NCI-H2196 treated with DMSO at 0.1 percent for 48 hours (cell line): ENCODE data around the gene CECR2.
"Not testable (repeated sequence)": the region's sequence is repeated elsewhere in the genome, so short reads cannot be mapped to it uniquely, and the experiment has no call there.

Experiments
- DNase-seq: peaks from one replicate; lab custom pipeline; 2025; ENCODE audit not compliant: unreplicated experiment; lab: John Stamatoyannopoulos, UW

CECR2 gene

GRCh38 chr22:17401728-17402127 is 32.5 kb downstream of the CECR2 start:
- no peak for DNase-seq

GRCh38 chr22:17402293-17402692 is 33.0 kb downstream of the CECR2 start:
- DNase-seq = no peak

- no peak for DNase-seq
Measured at GRCh38 chr22:17403906-17404305, 34.6 kb downstream of the CECR2 start.

- DNase-seq = no peak
Measured at GRCh38 chr22:17407643-17408042, 38.4 kb downstream of the CECR2 start.

DNA sequence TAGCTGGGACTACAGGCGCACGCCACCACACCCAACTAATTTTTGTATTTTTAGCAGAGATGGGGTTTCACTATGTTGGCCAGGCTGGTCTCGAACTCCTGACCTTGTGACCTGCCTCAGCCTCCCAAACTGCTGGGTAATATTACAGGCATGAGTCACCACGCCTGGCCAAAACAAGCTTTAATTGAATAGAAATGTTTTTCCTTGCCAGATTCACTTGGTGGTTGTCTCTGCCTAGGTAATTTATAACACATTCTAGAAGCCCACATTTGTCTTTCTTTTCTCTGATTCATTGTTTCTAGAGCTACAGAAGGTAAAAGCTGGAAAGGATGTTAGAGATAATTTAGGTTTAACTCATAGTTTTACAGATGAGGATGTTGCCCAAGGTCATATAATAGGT is 41.3 kb downstream of the CECR2 start:
- DNase-seq = no peak

GRCh38 chr22:17411213-17411612 is 42.0 kb downstream of the CECR2 start:
- no peak for DNase-seq

- peak; percentile 12 for DNase-seq
Measured at GRCh38 chr22:17412232-17412631, 43.0 kb downstream of the CECR2 start.

GRCh38 chr22:17418890-17419324 is 49.6 kb downstream of the CECR2 start:
- no peak for DNase-seq

GRCh38 chr22:17419348-17419747 is 50.1 kb downstream of the CECR2 start:
- no peak for DNase-seq

DNA sequence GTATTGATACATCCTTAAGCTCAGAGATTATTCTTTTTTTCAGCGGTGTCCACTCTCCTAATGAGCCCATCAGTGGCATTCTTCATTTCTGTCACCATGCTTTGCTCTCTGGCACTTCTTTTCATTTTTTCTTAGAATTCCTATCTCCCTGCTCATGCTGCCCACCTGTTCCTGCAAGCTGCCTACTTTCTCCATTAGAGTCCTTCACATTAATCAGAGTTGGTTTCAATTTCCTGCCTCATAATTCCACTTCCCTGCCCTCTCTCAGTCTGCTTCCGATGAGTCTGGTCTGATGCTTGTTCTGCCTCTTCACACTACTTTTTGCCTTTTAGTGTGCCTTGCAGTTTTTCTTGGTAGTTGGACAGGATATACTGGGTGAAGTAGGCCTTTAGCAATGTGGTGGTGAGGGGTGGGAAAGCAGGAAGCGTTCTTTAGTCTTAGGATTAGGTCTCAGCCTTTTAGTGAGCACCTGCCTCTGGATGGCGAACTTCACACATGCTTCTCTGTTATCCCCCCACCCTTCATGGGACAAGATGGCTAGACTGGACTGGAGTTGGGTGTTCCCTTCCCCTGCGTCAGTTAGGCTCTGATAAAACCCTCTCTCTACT is 53.6 kb downstream of the CECR2 start:
- DNase-seq = no peak

DNA sequence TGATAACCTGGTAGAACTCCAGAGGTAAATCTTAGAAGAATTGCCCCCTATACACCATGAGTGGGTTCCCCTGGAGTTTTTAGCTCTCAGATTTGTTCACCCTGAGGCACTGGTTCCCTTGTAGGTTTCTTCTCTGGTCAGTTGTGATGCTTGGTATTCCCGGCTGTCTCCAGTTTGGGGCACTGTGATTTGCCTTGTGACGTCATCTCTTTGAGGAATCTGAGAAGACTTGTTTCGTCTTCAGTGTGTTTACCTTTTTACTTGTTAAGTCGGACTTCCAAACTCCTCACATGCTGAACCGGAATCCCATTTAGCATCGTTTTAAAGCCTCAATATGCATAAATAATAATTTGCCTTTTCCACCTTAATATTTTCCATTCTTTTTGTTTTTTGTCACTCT is 54.4 kb downstream of the CECR2 start:
- no peak for DNase-seq

GRCh38 chr22:17427528-17427927 is 58.3 kb downstream of the CECR2 start:
- DNase-seq = not testable (repeated sequence)

DNA sequence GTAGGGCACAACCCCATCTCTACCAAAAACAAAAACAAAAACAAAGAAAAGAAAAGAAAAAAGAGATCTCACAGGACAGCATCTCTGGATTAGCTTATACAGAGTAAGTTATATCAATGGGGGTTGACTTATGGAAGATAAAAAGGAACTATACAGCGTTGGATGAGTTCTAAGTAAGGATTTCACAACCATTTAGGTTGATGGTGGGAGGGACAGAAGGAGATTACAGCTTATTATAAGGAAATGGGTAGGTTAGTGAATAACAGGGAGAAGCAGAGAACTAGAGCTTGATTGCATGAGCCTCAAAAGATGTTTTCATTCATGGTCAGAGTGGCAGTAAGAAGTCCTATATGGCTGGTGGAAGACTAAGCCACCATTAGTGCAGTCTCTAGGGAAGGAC is 60.3 kb downstream of the CECR2 start:
- DNase-seq = no peak

GRCh38 chr22:17430412-17430811 is 61.2 kb downstream of the CECR2 start:
- no peak for DNase-seq

DNA sequence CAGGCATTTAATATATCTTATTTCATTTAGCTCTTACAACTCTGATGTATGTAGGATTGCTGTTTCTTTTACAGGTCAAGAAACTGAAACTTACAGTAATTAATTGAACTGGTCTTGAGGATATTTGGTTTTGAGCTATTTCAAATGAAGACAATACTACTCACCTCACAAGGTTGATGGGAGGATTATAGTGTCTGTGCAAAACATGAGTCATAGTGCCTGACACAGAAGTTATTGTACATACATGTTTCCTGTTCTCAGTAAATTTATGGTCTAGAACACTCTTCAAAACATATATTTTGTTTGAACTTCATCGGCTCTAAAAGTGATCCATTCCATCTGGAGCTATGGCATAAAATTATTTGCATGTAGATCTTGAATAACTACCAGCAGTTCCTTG is 61.9 kb downstream of the CECR2 start:
- no peak for DNase-seq

DNA sequence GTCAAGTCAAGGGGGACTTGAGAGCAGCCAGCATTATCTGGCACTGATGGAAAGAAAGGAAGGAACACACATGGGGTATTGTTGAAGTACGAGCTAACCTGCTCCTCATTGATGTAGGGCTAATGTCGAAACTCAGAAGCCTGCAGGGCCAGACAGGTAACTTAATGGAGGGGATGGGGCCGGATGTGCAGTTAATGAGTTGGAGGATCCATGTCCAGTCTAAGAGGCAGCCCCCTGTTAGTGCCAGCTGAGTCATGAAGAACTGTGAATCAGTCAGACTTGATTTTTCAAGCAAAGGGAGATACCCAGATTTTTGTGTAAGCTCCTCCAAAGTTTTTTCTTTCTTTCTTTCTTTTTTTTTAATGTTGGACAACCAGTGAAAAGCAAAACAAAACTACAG is 65.6 kb downstream of the CECR2 start:
- DNase-seq = no peak

- no peak for DNase-seq
Measured at GRCh38 chr22:17435375-17435774, 66.1 kb downstream of the CECR2 start.

DNA sequence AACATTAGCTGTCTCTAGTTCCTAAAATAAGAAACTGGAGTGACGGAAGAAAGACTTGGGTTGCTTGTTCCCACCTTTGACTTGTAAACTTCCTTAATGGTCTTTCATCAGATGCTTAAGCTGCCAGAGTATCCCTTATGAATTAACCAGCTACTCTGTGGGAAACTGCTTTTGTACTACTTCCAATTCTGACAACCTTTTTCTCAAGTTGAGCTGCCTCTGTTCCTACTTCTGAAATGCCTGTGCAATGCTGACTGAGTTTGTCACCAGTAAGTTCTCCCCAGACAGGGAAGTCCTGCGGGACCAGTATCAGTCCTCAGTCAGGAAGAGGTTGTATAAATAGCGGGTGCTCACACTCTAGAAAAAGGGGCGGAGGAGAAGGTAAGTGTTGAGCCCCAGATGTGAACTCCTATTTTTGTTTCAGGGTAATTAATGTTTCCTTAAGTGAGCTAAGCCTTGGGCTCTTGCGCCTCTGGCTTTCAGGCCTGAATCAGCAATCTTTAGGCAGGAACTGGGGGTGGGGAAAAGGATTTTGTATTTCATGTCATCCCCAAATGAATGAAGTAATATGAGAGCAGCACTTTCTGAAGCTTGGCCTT is 67.2 kb downstream of the CECR2 start:
- no peak for DNase-seq

DNA sequence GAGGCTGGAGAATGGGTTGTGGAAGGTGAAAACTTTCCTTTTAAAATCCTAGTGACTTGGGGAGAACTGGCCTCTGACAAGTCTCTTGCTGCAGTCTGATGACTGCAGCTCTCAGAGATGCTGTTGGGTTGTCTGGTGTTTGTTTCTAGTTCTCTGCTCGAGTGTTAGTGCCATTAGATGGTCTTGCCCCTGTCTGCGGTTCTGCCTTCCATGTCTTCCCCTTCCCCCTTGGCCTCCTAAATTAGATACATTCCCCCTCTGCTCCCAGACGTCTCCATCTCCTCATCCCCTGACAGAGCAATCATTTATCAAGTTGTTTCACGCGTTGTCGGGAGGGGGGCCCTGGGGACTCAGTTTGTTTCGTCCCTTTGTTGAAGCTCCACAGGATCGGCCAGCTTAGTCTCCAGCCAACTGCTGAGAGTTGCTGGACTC is 67.7 kb downstream of the CECR2 start:
- DNase-seq = no peak

DNA sequence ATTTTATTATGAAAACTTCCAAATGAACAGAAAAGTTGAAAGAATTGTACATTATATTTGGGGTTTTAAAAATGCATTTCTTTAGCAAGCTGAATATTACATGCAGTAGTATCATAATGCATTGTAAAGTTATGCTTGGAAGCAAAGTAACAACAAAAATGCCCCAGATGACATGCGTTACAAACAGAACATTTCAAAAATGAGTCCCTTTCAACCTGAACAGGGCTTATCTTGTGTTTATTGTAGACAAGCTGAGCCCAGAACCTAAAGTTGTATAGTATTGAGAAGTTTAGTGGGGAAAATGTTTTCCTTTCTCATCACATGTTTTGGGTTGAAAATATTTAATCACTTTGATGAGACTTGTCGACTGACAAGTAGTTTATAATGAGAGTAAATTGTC is 68.8 kb downstream of the CECR2 start:
- no peak for DNase-seq

DNA sequence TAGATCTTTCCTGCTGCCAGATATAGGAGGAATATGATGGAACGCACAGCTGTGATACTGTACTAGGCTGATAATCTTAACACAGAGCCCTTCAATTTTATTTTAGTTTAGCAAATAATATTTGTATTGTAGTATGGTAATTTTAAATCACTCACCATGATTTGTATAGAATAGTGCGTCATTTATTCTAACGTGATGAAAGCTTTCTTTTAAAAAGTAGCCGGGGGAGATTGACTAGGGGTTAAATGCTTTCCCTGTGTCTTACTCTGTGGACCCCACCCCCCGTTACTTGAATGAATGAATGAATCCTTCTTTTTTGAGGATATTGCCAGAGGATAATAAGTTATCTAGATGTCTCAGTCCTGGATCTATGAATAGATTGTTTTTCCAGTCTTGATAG is 72.1 kb downstream of the CECR2 start:
- no peak for DNase-seq

- no peak for DNase-seq
Measured at GRCh38 chr22:17443405-17444203, 74.3 kb downstream of the CECR2 start.

DNA sequence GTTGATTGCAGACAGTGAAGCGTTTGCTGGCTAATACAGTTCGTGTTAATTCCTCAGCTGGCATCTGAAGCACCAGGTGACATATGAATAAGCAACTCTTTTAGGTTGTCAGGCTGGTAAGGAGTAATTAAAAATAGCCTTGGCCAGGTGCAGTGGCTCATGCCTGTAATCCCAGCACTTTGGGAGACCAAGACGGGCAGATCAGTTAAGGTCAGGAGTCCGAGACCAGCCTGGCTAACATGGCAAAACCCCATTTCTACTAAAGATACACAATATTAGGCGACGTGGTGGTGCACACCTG is 74.9 kb downstream of the CECR2 start:
- no peak for DNase-seq
